ENCODE data around the gene HADH.

Gene HADH

GRCh38 chr4:108030332-108030731, 40.6 kb downstream of the HADH start:
- peak; percentile 75 for TF ChIP-seq CTCF (conservative IDR thresholded peaks at IDR 0.05; ENCODE audit: low read length)
- no peak overlapping the region for H3K4me3 ChIP-seq (ENCODE audit: low read length)
- peak; percentile 79 for DNase-seq (ENCODE audit: low read depth)

GRCh38 chr4:108031427-108032083, 41.9 kb downstream of the HADH start:
- no peak for TF ChIP-seq CTCF (conservative IDR thresholded peaks at IDR 0.05; ENCODE audit: low read length)
- no peak for DNase-seq (ENCODE audit: low read depth)
- no peak overlapping the region for H3K4me3 ChIP-seq (ENCODE audit: low read length)

GRCh38 chr4:108033348-108033747, 43.7 kb downstream of the HADH start:
- TF ChIP-seq CTCF (conservative IDR thresholded peaks at IDR 0.05; ENCODE audit: low read length) = no peak
- no peak for DNase-seq (ENCODE audit: low read depth)
- no peak overlapping the region for H3K4me3 ChIP-seq (ENCODE audit: low read length)

- H3K4me3 ChIP-seq (ENCODE audit: low read length) = no peak overlapping the region
- TF ChIP-seq CTCF (conservative IDR thresholded peaks at IDR 0.05; ENCODE audit: low read length) = no peak
- DNase-seq (ENCODE audit: low read depth) = no peak
Observed at GRCh38 chr4:108034565-108034964, 44.9 kb downstream of the HADH start.

- no peak for TF ChIP-seq CTCF (conservative IDR thresholded peaks at IDR 0.05; ENCODE audit: low read length)
- no peak overlapping the region for H3K4me3 ChIP-seq (ENCODE audit: low read length)
- DNase-seq (ENCODE audit: low read depth) = no peak
Observed at GRCh38 chr4:108035691-108036090, 46.0 kb downstream of the HADH start.

GRCh38 chr4:108036213-108036612, 46.5 kb downstream of the HADH start:
- no peak for DNase-seq (ENCODE audit: low read depth)
- no peak overlapping the region for H3K4me3 ChIP-seq (ENCODE audit: low read length)
- no peak for TF ChIP-seq CTCF (conservative IDR thresholded peaks at IDR 0.05; ENCODE audit: low read length)

- TF ChIP-seq CTCF (conservative IDR thresholded peaks at IDR 0.05; ENCODE audit: low read length) = no peak
- DNase-seq (ENCODE audit: low read depth) = no peak
- H3K4me3 ChIP-seq (ENCODE audit: low read length) = no peak overlapping the region
Observed at GRCh38 chr4:108037884-108038283, 48.2 kb downstream of the HADH start.

Data from AG10803 (cell line).